GM19328 (cell line): ENCODE results near the gene RMC1.
"Not testable (repeated sequence)": the region's sequence is repeated elsewhere in the genome, so short reads cannot be mapped to it uniquely, and the experiment has no call there.

Source experiments
- ATAC-seq: cut with Tn5 transposase; IDR thresholded peaks from one replicate; pipeline ENCODE4 v1.9.1; 2021; ENCODE audit warnings: mild to moderate bottlenecking, moderate library complexity; ENCODE audit not compliant: unreplicated experiment

Gene RMC1

GRCh38 chr18:23556145-23556780, 53.0 kb downstream of the RMC1 start:
- no peak for ATAC-seq

GRCh38 chr18:23557511-23557910, 54.2 kb downstream of the RMC1 start:
- not testable (repeated sequence) for ATAC-seq

GRCh38 chr18:23560186-23560585, 56.9 kb downstream of the RMC1 start:
- ATAC-seq = no peak

GRCh38 chr18:23563377-23564043, 60.2 kb downstream of the RMC1 start:
- ATAC-seq = no peak

- no peak for ATAC-seq
Measured at GRCh38 chr18:23565916-23566547, 62.7 kb downstream of the RMC1 start.

- no peak for ATAC-seq
Measured at GRCh38 chr18:23567671-23568070, 64.4 kb downstream of the RMC1 start.

GRCh38 chr18:23568281-23569138, 65.2 kb downstream of the RMC1 start:
- no peak for ATAC-seq

- no peak for ATAC-seq
Measured at GRCh38 chr18:23569299-23570063, 66.2 kb downstream of the RMC1 start.

GRCh38 chr18:23570912-23571504, 67.7 kb downstream of the RMC1 start:
- no peak for ATAC-seq

- no peak for ATAC-seq
Measured at GRCh38 chr18:23572012-23572411, 68.7 kb downstream of the RMC1 start.

GRCh38 chr18:23572570-23572969, 69.3 kb downstream of the RMC1 start:
- no peak for ATAC-seq

- no peak for ATAC-seq
Measured at GRCh38 chr18:23573020-23573419, 69.7 kb downstream of the RMC1 start.

GRCh38 chr18:23573626-23574431, 70.5 kb downstream of the RMC1 start:
- no peak for ATAC-seq

GRCh38 chr18:23574611-23575308, 71.4 kb downstream of the RMC1 start:
- no peak for ATAC-seq

- no peak for ATAC-seq
Measured at GRCh38 chr18:23575309-23575651, 72.0 kb downstream of the RMC1 start.

- ATAC-seq = not testable (repeated sequence)
Measured at GRCh38 chr18:23577521-23577920, 74.2 kb downstream of the RMC1 start.

GRCh38 chr18:23578067-23578701, 74.9 kb downstream of the RMC1 start:
- no peak for ATAC-seq

GRCh38 chr18:23578891-23579653, 75.8 kb downstream of the RMC1 start:
- ATAC-seq = no peak
